ENCODE results near the gene IFNA6.

IFNA6 gene

GRCh38 chr9:21326526-21327139 lies 24.1 kb downstream of the IFNA6 start:
- DNase-seq (ENCODE audit: insufficient read length, low spot score) (no peak), FAIRE-seq (peak; percentile 56)
- TF ChIP-seq, protein P1, sequence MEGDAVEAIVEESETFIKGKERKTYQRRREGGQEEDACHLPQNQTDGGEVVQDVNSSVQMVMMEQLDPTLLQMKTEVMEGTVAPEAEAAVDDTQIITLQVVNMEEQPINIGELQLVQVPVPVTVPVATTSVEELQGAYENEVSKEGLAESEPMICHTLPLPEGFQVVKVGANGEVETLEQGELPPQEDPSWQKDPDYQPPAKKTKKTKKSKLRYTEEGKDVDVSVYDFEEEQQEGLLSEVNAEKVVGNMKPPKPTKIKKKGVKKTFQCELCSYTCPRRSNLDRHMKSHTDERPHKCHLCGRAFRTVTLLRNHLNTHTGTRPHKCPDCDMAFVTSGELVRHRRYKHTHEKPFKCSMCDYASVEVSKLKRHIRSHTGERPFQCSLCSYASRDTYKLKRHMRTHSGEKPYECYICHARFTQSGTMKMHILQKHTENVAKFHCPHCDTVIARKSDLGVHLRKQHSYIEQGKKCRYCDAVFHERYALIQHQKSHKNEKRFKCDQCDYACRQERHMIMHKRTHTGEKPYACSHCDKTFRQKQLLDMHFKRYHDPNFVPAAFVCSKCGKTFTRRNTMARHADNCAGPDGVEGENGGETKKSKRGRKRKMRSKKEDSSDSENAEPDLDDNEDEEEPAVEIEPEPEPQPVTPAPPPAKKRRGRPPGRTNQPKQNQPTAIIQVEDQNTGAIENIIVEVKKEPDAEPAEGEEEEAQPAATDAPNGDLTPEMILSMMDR (IDR thresholded peaks at IDR 0.05; ENCODE audit: insufficient read depth, missing control alignments) = peak; percentile 69

DNA sequence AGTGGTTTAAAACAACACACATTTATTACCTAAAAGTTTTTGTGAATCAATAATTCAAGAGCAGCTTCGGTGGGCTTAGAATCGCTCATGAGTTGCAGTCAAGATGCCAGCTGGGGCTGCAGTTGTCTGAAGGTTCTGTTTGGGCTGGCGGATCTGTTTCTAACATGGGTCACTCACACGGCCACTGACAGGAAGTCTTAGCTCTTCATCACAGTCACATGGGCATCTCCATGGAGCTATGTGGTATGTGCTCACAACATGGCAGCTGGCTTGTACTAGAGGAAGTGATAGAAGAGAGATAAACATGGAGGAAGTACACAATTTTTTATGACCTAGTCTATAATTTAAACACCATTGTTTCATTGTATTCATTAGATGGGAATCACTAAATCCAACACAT lies 26.6 kb downstream of the IFNA6 start:
- TF ChIP-seq, protein P1 (IDR thresholded peaks at IDR 0.05; ENCODE audit: insufficient read depth, missing control alignments) = no peak
- DNase-seq (ENCODE audit: insufficient read length, low spot score) = no peak
- FAIRE-seq = no peak

DNA sequence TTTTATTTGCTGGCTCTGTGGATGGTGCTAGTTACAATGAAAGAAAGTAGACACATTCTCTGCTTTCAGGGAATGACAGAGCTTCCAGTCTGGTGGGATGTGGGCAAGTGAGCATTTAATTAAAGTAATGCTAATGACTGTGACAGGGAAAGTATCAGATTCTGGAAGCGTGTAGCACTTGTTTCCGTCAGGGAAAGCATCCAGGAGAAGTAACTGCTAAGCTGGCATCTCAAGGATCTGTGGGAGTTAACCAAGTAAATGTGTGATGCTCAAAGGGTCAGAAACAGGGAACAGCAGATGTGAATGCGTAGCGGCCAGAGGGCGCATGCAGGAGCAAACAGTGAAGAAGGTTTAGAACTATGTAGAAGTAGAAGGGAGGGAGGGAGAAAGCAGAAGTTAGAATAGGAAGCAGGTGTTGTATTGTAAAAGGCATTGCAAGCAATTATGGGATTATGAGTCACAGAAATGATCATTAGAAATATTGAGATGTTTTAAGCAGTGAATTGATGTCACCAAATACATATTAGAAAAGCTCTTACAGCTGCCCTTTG lies 27.7 kb downstream of the IFNA6 start:
- TF ChIP-seq, protein P1 (IDR thresholded peaks at IDR 0.05; ENCODE audit: insufficient read depth, missing control alignments) = no peak
- DNase-seq (ENCODE audit: insufficient read length, low spot score) (no peak), FAIRE-seq (no peak)

GRCh38 chr9:21320465-21320864 lies 30.2 kb downstream of the IFNA6 start:
- DNase-seq (ENCODE audit: insufficient read length, low spot score) = no peak
- FAIRE-seq = no peak
- TF ChIP-seq, protein P1 (IDR thresholded peaks at IDR 0.05; ENCODE audit: insufficient read depth, missing control alignments) = no peak

DNA sequence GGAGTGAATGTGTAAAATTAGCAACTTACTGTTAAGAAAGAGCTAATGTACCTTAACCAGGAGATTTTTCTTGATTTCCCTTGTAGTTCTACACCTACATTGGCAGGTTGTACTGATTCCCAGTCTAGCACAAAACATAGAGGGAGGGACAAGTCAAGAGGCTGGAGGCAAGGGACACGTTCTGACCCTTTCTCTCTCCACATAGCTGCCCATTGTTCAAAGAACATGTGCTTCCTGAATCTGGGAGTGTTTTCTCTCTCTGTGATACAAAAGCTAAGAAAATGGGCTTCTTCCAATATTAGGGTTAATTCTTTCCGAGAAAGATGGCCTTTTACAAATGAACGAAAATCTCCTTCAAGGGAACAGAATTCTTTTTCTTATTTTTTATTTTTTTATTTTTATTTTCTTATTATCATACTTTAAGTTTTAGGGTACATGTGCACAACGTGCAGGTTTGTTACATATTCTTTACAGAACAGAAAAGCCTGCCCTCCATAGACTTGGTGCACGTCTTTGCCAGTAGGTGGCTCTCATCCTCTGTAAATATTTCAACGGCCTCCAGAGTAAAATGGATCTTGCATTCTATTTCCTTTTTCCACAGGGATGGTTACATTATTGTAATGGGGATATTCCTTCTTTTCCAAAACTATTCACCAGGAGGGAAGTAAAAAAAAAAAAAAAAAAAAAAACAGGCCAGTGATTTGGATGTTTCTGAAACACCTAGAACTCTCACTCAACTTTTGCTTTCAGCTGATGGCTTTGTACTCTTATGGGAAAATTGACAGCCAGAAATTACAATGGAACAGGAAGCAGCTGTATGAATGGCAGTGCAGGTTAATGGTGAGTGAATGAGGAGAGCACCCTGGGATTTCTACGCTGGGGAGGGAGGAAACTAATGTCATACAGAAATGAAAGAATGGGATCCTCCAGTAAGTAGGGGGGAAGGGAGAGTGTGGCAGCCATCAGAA lies 32.4 kb downstream of the IFNA6 start:
- FAIRE-seq (no peak), DNase-seq (ENCODE audit: insufficient read length, low spot score) (no peak)
- TF ChIP-seq, protein P1 (IDR thresholded peaks at IDR 0.05; ENCODE audit: insufficient read depth, missing control alignments) = peak; percentile 81

- FAIRE-seq (no peak), DNase-seq (ENCODE audit: insufficient read length, low spot score) (no peak)
- TF ChIP-seq, protein P1 (IDR thresholded peaks at IDR 0.05; ENCODE audit: insufficient read depth, missing control alignments) = no peak
These were observed 33.8 kb downstream of the IFNA6 start for GRCh38 chr9:21316860-21317259.

All from D721Med (cell line).